AG04450 (cell line): ENCODE measurements around the gene HACD4. TPM values are rescaled to one million over a fixed set of nuclear protein-coding genes. Genes with fewer than 3 reads are reported as not detected.

Source experiments
- CTCF ChIA-PET: fragments of 300-600, 350-600 bp; formaldehyde crosslinking; extraction: SDS; loops from one replicate; lab custom pipeline; 2022; ENCODE audit warnings: antibody characterized with exemption, inconsistent platforms; lab: Charles Lee
- POLR2A ChIA-PET: fragments of 350-600 bp; formaldehyde crosslinking; extraction: SDS; loops from one replicate; lab custom pipeline; 2021; ENCODE audit warnings: antibody characterized with exemption, inconsistent platforms; lab: Yijun Ruan, JAX
- DNase-seq: peaks from one replicate; pipeline ENCODE4 v3.0.0-alpha.2; 2011; ENCODE audit warnings: low read depth, low spot score
- H3K27ac ChIP-seq: one replicate; pipeline ENCODE4 v1.5.1; 2012; ENCODE audit warnings: low read depth, low read length, control low read depth
- H3K27me3 ChIP-seq: one replicate; pipeline ENCODE4 v1.6.0; 2012; ENCODE audit warnings: low read length; ENCODE audit not compliant: control insufficient read depth, insufficient read depth
- H3K4me3 ChIP-seq: 2 replicates; pipeline ENCODE4 v1.5.1; 2011; ENCODE audit warnings: mild to moderate bottlenecking, low read depth, low read length, control low read depth
- H3K9me3 ChIP-seq: 2 replicates; pipeline ENCODE4 v1.5.1; 2012; ENCODE audit warnings: low read length; ENCODE audit not compliant: control insufficient read depth, insufficient read depth
- CTCF ChIP-seq: IDR thresholded peaks from 2 replicates; pipeline ENCODE4 v1.5.1; 2011; ENCODE audit warnings: low read depth, low read length, control low read depth, inconsistent platforms
- polyA minus RNA-seq: library from RNA; depleted of rRNA, polyadenylated mRNA; stranded (reverse); fragments of >200 nt; gene quantifications from 2 replicates; pipeline ENCODE4 v1.2.3, GENCODE V29; 2011; rRNA and poly(A)+ RNA removed
- polyA plus RNA-seq: library from polyadenylated mRNA; depleted of rRNA; stranded (reverse); fragments of >200 nt; gene quantifications from 2 replicates; pipeline ENCODE4 v1.2.3, GENCODE V29; 2011; rRNA removed

The HACD4 gene
- polyA plus RNA-seq (8.5 and 12.1 TPM in 2 replicates), polyA minus RNA-seq (3.7 and 8.3 TPM in 2 replicates)

GRCh38 chr9:21031091-21031807 lies at the start of gene HACD4:
Gene HACD4 (minus strand): TSS chr9:21031640. CDS start chr9:21031590, 50 bp downstream.
- Histone ChIP-seq H3K9me3 (peaks cover 3% of the 10 kb centered on the region; the same call in 1 of the 2 replicates), H3K27ac (no peak within 1 kb of the TSS), H3K27me3 (no peaks in the 10 kb centered on the region), H3K4me3 (peak within 1 kb of the TSS; percentile 64)
- CTCF ChIA-PET, result interaction anchor here (0.6 kb wide), 2 partner anchors 39 to 1107 kb away, joined by 3 to 4 read pairs; no protein-coding TSS in a partner anchor
- DNase-seq, result no peak
- POLR2A ChIA-PET, result no interaction called here
- no peak for TF ChIP-seq CTCF

- no peak overlapping the region for H3K4me3 ChIP-seq
- ChIA-PET POLR2A (no interaction called here), CTCF (no interaction called here)
- TF ChIP-seq CTCF, result no peak
- no peaks in the 10 kb centered on the region for H3K27me3 ChIP-seq
- no peak overlapping the region for H3K27ac ChIP-seq
- H3K9me3 ChIP-seq, result no peaks in the 10 kb centered on the region
- no peak for DNase-seq
Observed at GRCh38 chr9:21080793-21081192, 49.4 kb upstream of the HACD4 start.

DNA sequence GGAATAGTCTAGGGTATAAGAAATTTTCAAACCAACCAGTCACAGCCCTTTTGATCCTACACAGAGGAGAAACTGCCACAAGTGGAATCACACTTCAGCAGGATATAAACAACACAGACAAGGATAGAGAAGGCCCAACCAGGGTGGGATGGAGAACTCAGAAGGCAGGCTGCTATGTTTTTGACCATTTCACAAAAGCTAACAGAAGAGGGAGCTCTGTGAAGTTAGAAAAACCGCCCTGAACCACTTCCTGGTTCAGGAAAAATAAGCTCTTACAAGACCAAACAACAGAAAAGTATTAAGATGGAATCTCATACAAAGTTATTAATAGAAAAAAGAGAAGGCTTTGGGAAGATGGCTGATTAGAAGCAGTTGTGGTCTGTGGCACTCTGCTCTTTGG lies 47.3 kb upstream of the HACD4 start:
- POLR2A ChIA-PET, result no interaction called here
- CTCF ChIA-PET, result interaction anchor here (2.1 kb wide), 1 partner anchor 32 kb away, joined by 8 read pairs; no protein-coding TSS in a partner anchor
- no peak for TF ChIP-seq CTCF
- no peak overlapping the region for H3K27ac ChIP-seq
- no peak overlapping the region for H3K4me3 ChIP-seq
- H3K27me3 ChIP-seq, result peaks cover 4% of the 10 kb centered on the region
- no peak for DNase-seq
- no peaks in the 10 kb centered on the region for H3K9me3 ChIP-seq

DNA sequence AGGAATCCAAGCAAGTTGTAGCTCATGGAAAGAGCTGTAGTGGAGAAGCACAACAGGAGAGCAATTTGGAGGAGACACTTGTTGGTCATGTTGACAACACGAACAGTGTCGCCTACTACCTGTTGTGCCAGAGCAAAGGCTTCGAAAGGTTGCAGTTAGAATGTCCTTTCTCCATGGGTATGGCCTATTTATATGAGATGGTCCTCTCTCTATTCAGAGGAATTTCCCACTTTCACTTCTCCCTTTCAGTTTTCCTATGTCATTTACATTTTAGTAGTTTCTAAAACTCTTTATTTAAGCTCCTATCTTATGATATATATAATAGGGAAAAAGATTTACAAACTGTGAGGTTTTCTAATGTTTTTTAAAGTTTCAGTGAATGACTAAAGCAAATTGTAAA lies 46.3 kb upstream of the HACD4 start, which contains the start of gene IFNB1:
Gene IFNB1 (minus strand): TSS at position 162 of the 400 bp plus-strand sequence. CDS start 73 bp downstream, at position 89.
- no peak within 1 kb of the TSS for H3K27ac ChIP-seq
- no peak for TF ChIP-seq CTCF
- H3K9me3 ChIP-seq, result no peaks in the 10 kb centered on the region
- peaks cover 4% of the 10 kb centered on the region for H3K27me3 ChIP-seq
- H3K4me3 ChIP-seq, result no peak within 1 kb of the TSS
- DNase-seq, result no peak
- ChIA-PET POLR2A (no interaction called here), CTCF (interaction anchor here (1.0 to 2.1 kb wide), 2 partner anchors 33 to 137 kb away, joined by 5 to 8 read pairs; no protein-coding TSS in a partner anchor)

DNA sequence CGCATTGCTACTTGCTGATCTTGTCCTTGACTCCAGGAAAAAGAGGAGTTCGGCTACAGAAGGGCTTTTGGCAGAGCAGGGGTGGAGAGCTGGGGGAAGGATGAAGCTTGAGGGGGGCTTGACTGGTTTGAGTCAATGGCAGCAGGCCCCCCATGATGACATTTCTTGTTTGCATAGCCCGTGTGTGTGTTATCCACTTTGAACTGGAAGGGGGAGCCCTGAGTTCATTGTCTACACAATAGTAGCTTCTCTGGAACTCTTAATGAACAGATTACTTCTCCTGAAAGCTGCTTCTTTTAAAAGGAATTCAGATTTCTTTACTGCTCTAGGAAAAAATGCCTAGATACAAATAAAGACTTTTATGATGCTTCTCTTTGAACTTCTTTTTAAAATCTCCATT lies 44.0 kb upstream of the HACD4 start:
- no peak overlapping the region for H3K27ac ChIP-seq
- no peak for TF ChIP-seq CTCF
- peaks cover 4% of the 10 kb centered on the region for H3K27me3 ChIP-seq
- no peak for DNase-seq
- CTCF ChIA-PET, result no interaction called here
- POLR2A ChIA-PET, result no interaction called here
- no peaks in the 10 kb centered on the region for H3K9me3 ChIP-seq
- H3K4me3 ChIP-seq, result no peak overlapping the region
